ENCODE measurements around the gene PTPRG.

The PTPRG gene

GRCh38 chr3:62151591-62151990, 590.2 kb downstream of the PTPRG start:
- Histone ChIP-seq H3K36me3 (ENCODE audit: insufficient read depth, low read length) (peaks cover under 1% of the 10 kb centered on the region), H3K4me3 (ENCODE audit: low read length) (no peak overlapping the region), H3K9me3 (ENCODE audit: insufficient read depth, low read depth, low read length) (no peaks in the 10 kb centered on the region), H3K27ac (ENCODE audit: low read depth, low read length) (no peak overlapping the region), H3K4me1 (ENCODE audit: insufficient read depth, low read length) (no peaks in the 10 kb centered on the region), H3K9ac (ENCODE audit: low read depth, low read length) (no peak overlapping the region), H3K27me3 (ENCODE audit: insufficient read depth, low read length) (no peaks in the 10 kb centered on the region)
- WGBS: 92% methylated on average over 1 of the region's 1 CpG

GRCh38 chr3:62153231-62153630, 591.9 kb downstream of the PTPRG start:
- Histone ChIP-seq H3K4me3 (ENCODE audit: low read length) (no peak overlapping the region), H3K36me3 (ENCODE audit: insufficient read depth, low read length) (peaks cover 16% of the 10 kb centered on the region), H3K9ac (ENCODE audit: low read depth, low read length) (no peak overlapping the region), H3K4me1 (ENCODE audit: insufficient read depth, low read length) (no peaks in the 10 kb centered on the region), H3K9me3 (ENCODE audit: insufficient read depth, low read depth, low read length) (no peaks in the 10 kb centered on the region), H3K27me3 (ENCODE audit: insufficient read depth, low read length) (no peaks in the 10 kb centered on the region), H3K27ac (ENCODE audit: low read depth, low read length) (no peak overlapping the region)
- 92% methylated on average over 1 of the region's 1 CpG for whole genome bisulfite sequencing

- H3K4me3 ChIP-seq (ENCODE audit: low read length): no peak overlapping the region
- H3K9me3 ChIP-seq (ENCODE audit: insufficient read depth, low read depth, low read length): no peaks in the 10 kb centered on the region
- 91% methylated on average over 13 of the region's 13 CpGs for WGBS
- H3K27ac ChIP-seq (ENCODE audit: low read depth, low read length): no peak overlapping the region
- peaks cover 16% of the 10 kb centered on the region for H3K36me3 ChIP-seq (ENCODE audit: insufficient read depth, low read length)
- no peaks in the 10 kb centered on the region for H3K27me3 ChIP-seq (ENCODE audit: insufficient read depth, low read length)
- H3K9ac ChIP-seq (ENCODE audit: low read depth, low read length): no peak overlapping the region
- H3K4me1 ChIP-seq (ENCODE audit: insufficient read depth, low read length): no peaks in the 10 kb centered on the region
These were observed 593.2 kb downstream of the PTPRG start for GRCh38 chr3:62154457-62155148.

GRCh38 chr3:62159056-62159708, 597.8 kb downstream of the PTPRG start:
- Histone ChIP-seq H3K9ac (ENCODE audit: low read depth, low read length) (no peak overlapping the region), H3K9me3 (ENCODE audit: insufficient read depth, low read depth, low read length) (no peaks in the 10 kb centered on the region), H3K4me3 (ENCODE audit: low read length) (no peak overlapping the region), H3K36me3 (ENCODE audit: insufficient read depth, low read length) (peaks cover 23% of the 10 kb centered on the region), H3K27me3 (ENCODE audit: insufficient read depth, low read length) (no peaks in the 10 kb centered on the region), H3K4me1 (ENCODE audit: insufficient read depth, low read length) (no peaks in the 10 kb centered on the region), H3K27ac (ENCODE audit: low read depth, low read length) (no peak overlapping the region)
- WGBS: 91% methylated on average over 3 of the region's 4 CpGs

- no peaks in the 10 kb centered on the region for H3K4me1 ChIP-seq (ENCODE audit: insufficient read depth, low read length)
- peaks cover 23% of the 10 kb centered on the region for H3K36me3 ChIP-seq (ENCODE audit: insufficient read depth, low read length)
- no peaks in the 10 kb centered on the region for H3K27me3 ChIP-seq (ENCODE audit: insufficient read depth, low read length)
- no peak overlapping the region for H3K4me3 ChIP-seq (ENCODE audit: low read length)
- 96% methylated on average over 6 of the region's 6 CpGs for WGBS
- H3K9ac ChIP-seq (ENCODE audit: low read depth, low read length): no peak overlapping the region
- no peak overlapping the region for H3K27ac ChIP-seq (ENCODE audit: low read depth, low read length)
- no peaks in the 10 kb centered on the region for H3K9me3 ChIP-seq (ENCODE audit: insufficient read depth, low read depth, low read length)
These were observed 598.3 kb downstream of the PTPRG start for GRCh38 chr3:62159709-62160092.

GRCh38 chr3:62161371-62161770, 600.0 kb downstream of the PTPRG start:
- H3K4me1 ChIP-seq (ENCODE audit: insufficient read depth, low read length): no peaks in the 10 kb centered on the region
- H3K9me3 ChIP-seq (ENCODE audit: insufficient read depth, low read depth, low read length): no peaks in the 10 kb centered on the region
- H3K9ac ChIP-seq (ENCODE audit: low read depth, low read length): no peak overlapping the region
- peaks cover 23% of the 10 kb centered on the region for H3K36me3 ChIP-seq (ENCODE audit: insufficient read depth, low read length)
- no peaks in the 10 kb centered on the region for H3K27me3 ChIP-seq (ENCODE audit: insufficient read depth, low read length)
- WGBS: 92% methylated on average over 4 of the region's 4 CpGs
- no peak overlapping the region for H3K27ac ChIP-seq (ENCODE audit: low read depth, low read length)
- H3K4me3 ChIP-seq (ENCODE audit: low read length): no peak overlapping the region

- Histone ChIP-seq H3K27ac (ENCODE audit: low read depth, low read length) (no peak overlapping the region), H3K4me3 (ENCODE audit: low read length) (no peak overlapping the region), H3K9ac (ENCODE audit: low read depth, low read length) (no peak overlapping the region), H3K9me3 (ENCODE audit: insufficient read depth, low read depth, low read length) (no peaks in the 10 kb centered on the region), H3K27me3 (ENCODE audit: insufficient read depth, low read length) (no peaks in the 10 kb centered on the region), H3K36me3 (ENCODE audit: insufficient read depth, low read length) (peaks cover 25% of the 10 kb centered on the region), H3K4me1 (ENCODE audit: insufficient read depth, low read length) (peaks cover 10% of the 10 kb centered on the region)
- WGBS: 89% methylated on average over 5 of the region's 5 CpGs
These were observed 602.8 kb downstream of the PTPRG start for GRCh38 chr3:62164196-62164595.

- H3K4me3 ChIP-seq (ENCODE audit: low read length): no peak overlapping the region
- H3K9ac ChIP-seq (ENCODE audit: low read depth, low read length): no peak overlapping the region
- peaks cover 16% of the 10 kb centered on the region for H3K4me1 ChIP-seq (ENCODE audit: insufficient read depth, low read length)
- H3K9me3 ChIP-seq (ENCODE audit: insufficient read depth, low read depth, low read length): no peaks in the 10 kb centered on the region
- peaks cover 25% of the 10 kb centered on the region for H3K36me3 ChIP-seq (ENCODE audit: insufficient read depth, low read length)
- H3K27me3 ChIP-seq (ENCODE audit: insufficient read depth, low read length): no peaks in the 10 kb centered on the region
- 94% methylated on average over 5 of the region's 5 CpGs for WGBS
- no peak overlapping the region for H3K27ac ChIP-seq (ENCODE audit: low read depth, low read length)
These were observed 603.4 kb downstream of the PTPRG start for GRCh38 chr3:62164746-62165145.

- no peak overlapping the region for H3K9ac ChIP-seq (ENCODE audit: low read depth, low read length)
- H3K27me3 ChIP-seq (ENCODE audit: insufficient read depth, low read length): no peaks in the 10 kb centered on the region
- H3K36me3 ChIP-seq (ENCODE audit: insufficient read depth, low read length): peaks cover 33% of the 10 kb centered on the region
- H3K4me1 ChIP-seq (ENCODE audit: insufficient read depth, low read length): peaks cover 25% of the 10 kb centered on the region
- H3K4me3 ChIP-seq (ENCODE audit: low read length): no peak overlapping the region
- 93% methylated on average over 12 of the region's 12 CpGs for WGBS
- no peak overlapping the region for H3K27ac ChIP-seq (ENCODE audit: low read depth, low read length)
- H3K9me3 ChIP-seq (ENCODE audit: insufficient read depth, low read depth, low read length): no peaks in the 10 kb centered on the region
These were observed 606.3 kb downstream of the PTPRG start for GRCh38 chr3:62167566-62168262.

- H3K4me1 ChIP-seq (ENCODE audit: insufficient read depth, low read length): peaks cover 25% of the 10 kb centered on the region
- 89% methylated on average over 3 of the region's 3 CpGs for WGBS
- H3K4me3 ChIP-seq (ENCODE audit: low read length): no peak overlapping the region
- no peaks in the 10 kb centered on the region for H3K27me3 ChIP-seq (ENCODE audit: insufficient read depth, low read length)
- no peak overlapping the region for H3K27ac ChIP-seq (ENCODE audit: low read depth, low read length)
- H3K9ac ChIP-seq (ENCODE audit: low read depth, low read length): no peak overlapping the region
- no peaks in the 10 kb centered on the region for H3K9me3 ChIP-seq (ENCODE audit: insufficient read depth, low read depth, low read length)
- peaks cover 37% of the 10 kb centered on the region for H3K36me3 ChIP-seq (ENCODE audit: insufficient read depth, low read length)
These were observed 607.0 kb downstream of the PTPRG start for GRCh38 chr3:62168356-62168755.

GRCh38 chr3:62169906-62170660, 608.7 kb downstream of the PTPRG start:
- Histone ChIP-seq H3K36me3 (ENCODE audit: insufficient read depth, low read length) (peaks cover 42% of the 10 kb centered on the region), H3K4me3 (ENCODE audit: low read length) (no peak overlapping the region), H3K27ac (ENCODE audit: low read depth, low read length) (peak overlapping the region; percentile 48), H3K27me3 (ENCODE audit: insufficient read depth, low read length) (no peaks in the 10 kb centered on the region), H3K9me3 (ENCODE audit: insufficient read depth, low read depth, low read length) (no peaks in the 10 kb centered on the region), H3K4me1 (ENCODE audit: insufficient read depth, low read length) (peaks cover 25% of the 10 kb centered on the region), H3K9ac (ENCODE audit: low read depth, low read length) (no peak overlapping the region)
- 85% methylated on average over 3 of the region's 4 CpGs for WGBS

Data from HUES64 (cell line).